Hepatocyte (in vitro differentiated cells): ENCODE measurements around the gene LIMA1.

Experiments used
- EZH2 ChIP-seq: fragments of 200-600 bp; sonication (generic); IDR thresholded peaks from 2 replicates; pipeline ENCODE4 v1.6.1; 2016; ENCODE audit warnings: antibody characterized with exemption, mild to moderate bottlenecking, borderline replicate concordance
- TF ChIP-seq, protein P1 (sequence below): fragments of 200-600 bp; sonication (generic); IDR thresholded peaks from 2 replicates; pipeline ENCODE4 v1.5.1; 2016; ENCODE audit warnings: antibody characterized with exemption, mild to moderate bottlenecking; ENCODE audit not compliant: poor library complexity

DNA sequence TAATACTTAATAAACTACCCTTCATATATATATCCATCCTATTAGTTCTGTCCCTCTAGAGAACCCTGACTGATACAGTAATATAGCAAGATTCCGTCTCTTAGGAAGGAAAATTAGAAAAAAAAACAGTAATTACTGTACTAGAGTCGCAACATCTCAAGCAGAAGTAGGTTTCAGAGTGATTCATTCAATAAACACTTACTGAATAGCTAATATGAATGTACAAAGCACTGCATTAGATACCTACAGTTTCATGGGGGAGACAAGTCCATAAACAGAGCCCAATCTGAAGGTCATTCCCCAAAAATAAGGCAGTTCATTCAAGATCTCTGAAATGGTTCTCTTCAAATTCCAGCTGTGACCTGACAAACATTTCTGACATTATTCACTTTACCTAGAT is 126.1 kb downstream of the LIMA1 start:
- TF ChIP-seq, protein P1, sequence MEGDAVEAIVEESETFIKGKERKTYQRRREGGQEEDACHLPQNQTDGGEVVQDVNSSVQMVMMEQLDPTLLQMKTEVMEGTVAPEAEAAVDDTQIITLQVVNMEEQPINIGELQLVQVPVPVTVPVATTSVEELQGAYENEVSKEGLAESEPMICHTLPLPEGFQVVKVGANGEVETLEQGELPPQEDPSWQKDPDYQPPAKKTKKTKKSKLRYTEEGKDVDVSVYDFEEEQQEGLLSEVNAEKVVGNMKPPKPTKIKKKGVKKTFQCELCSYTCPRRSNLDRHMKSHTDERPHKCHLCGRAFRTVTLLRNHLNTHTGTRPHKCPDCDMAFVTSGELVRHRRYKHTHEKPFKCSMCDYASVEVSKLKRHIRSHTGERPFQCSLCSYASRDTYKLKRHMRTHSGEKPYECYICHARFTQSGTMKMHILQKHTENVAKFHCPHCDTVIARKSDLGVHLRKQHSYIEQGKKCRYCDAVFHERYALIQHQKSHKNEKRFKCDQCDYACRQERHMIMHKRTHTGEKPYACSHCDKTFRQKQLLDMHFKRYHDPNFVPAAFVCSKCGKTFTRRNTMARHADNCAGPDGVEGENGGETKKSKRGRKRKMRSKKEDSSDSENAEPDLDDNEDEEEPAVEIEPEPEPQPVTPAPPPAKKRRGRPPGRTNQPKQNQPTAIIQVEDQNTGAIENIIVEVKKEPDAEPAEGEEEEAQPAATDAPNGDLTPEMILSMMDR = no peak
- no peak for TF ChIP-seq EZH2
